SU-DHL-6 (cell line): ENCODE measurements around the gene CFAP210.

Experiments
- H2AFZ ChIP-seq: fragments of 200-600 bp; sonication (generic); 2 replicates; pipeline ENCODE4 v1.6.1; 2014; ENCODE audit warnings: low read depth, mild to moderate bottlenecking, moderate library complexity, mixed read lengths, antibody characterized with exemption, low read length; ENCODE audit not compliant: severe bottlenecking
- H3F3A ChIP-seq: fragments of 200-600 bp; shearing (Covaris generic); 2 replicates; pipeline ENCODE4 v1.6.0; 2016; ENCODE audit warnings: antibody characterized with exemption, mild to moderate bottlenecking; ENCODE audit not compliant: insufficient read depth
- H3K27ac ChIP-seq: fragments of 200-600 bp; sonication (generic); 2 replicates; pipeline ENCODE4 v1.5.1; 2016; ENCODE audit warnings: low read depth, mild to moderate bottlenecking, low read length, moderate library complexity, mixed read lengths
- H3K27me3 ChIP-seq: fragments of 200-600 bp; sonication (generic), shearing (Covaris generic); 2 replicates; pipeline ENCODE4 v1.6.0; 2014; ENCODE audit warnings: mild to moderate bottlenecking, low read length
- H3K36me3 ChIP-seq: fragments of 200-600 bp; sonication (generic); 2 replicates; pipeline ENCODE4 v1.6.1; 2014; ENCODE audit warnings: mild to moderate bottlenecking, low read length, mixed read lengths
- H3K4me2 ChIP-seq: fragments of 300-600, 200-600 bp; shearing (Covaris generic), sonication (generic); 2 replicates; pipeline ENCODE4 v1.6.0; 2014; ENCODE audit warnings: low read length, low read depth, mild to moderate bottlenecking; ENCODE audit not compliant: poor library complexity, severe bottlenecking
- H3K4me3 ChIP-seq: fragments of 200-600 bp; sonication (generic); 2 replicates; pipeline ENCODE4 v1.5.1; 2014; ENCODE audit warnings: antibody characterized with exemption, low read length, mild to moderate bottlenecking, mixed read lengths; ENCODE audit not compliant: insufficient read depth, poor library complexity, severe bottlenecking
- H3K79me2 ChIP-seq: fragments of 200-600 bp; sonication (generic); 2 replicates; pipeline ENCODE4 v1.6.1; 2014; ENCODE audit warnings: mild to moderate bottlenecking, low read length, moderate library complexity; ENCODE audit not compliant: insufficient read depth
- H3K9ac ChIP-seq: fragments of 200-600 bp; sonication (generic); 2 replicates; pipeline ENCODE4 v1.7.0; 2014; ENCODE audit warnings: mild to moderate bottlenecking, low read length
- H3K9me2 ChIP-seq: fragments of 200-600 bp; sonication (generic); replicated peaks from 2 replicates; pipeline ENCODE4 v1.6.1; 2014; ENCODE audit warnings: low read length; ENCODE audit not compliant: insufficient read depth
- H3K9me3 ChIP-seq: fragments of 200-600 bp; sonication (generic); 2 replicates; pipeline ENCODE4 v1.6.1; 2014; ENCODE audit warnings: low read length, mixed read lengths; ENCODE audit not compliant: insufficient read depth
- H4K20me1 ChIP-seq: fragments of 200-600 bp; sonication (generic); 2 replicates; pipeline ENCODE4 v1.6.1; 2014; ENCODE audit warnings: low read depth, mild to moderate bottlenecking, antibody characterized with exemption, low read length, moderate library complexity, mixed read lengths
- EZH2phosphoT487 ChIP-seq: fragments of 200-600 bp; sonication (generic), shearing (Covaris generic); conservative IDR thresholded peaks from 2 replicates; pipeline ENCODE4 v1.6.1; 2018; ENCODE audit warnings: mild to moderate bottlenecking, antibody characterized with exemption, low read length, moderate library complexity, mixed read lengths
- TF ChIP-seq, protein P1 (sequence below): fragments of 200-600 bp; sonication (generic); IDR thresholded peaks from one replicate; pipeline ENCODE4 v1.5.1; 2017; ENCODE audit warnings: antibody characterized with exemption, mild to moderate bottlenecking, low read length, moderate library complexity; ENCODE audit not compliant: insufficient read depth, poor library complexity, severe bottlenecking

Gene CFAP210

DNA sequence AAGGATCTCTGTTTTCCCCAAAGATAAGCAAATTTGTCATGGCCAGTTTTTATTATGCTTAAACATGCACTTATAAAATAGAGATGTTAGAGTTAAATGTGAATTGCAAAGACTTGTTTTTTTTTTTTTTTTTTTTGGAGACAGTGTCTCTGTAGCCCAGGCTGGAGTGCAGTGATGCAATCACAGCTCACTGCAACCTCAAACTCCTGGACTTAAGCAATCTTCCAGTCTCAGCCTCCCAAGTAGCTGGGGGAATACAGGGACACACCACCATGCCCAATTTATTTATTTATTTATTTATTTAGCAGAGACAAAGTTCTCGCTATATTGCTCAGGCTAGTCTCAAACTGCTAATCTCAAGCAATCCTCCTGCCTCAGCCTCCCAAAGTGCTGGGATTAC is 15.1 kb upstream of the CFAP210 start:
- H3K9me3 ChIP-seq, result no peaks in the 10 kb centered on the region
- H2AFZ ChIP-seq, result no peak overlapping the region
- no peaks in the 10 kb centered on the region for H3K27me3 ChIP-seq

DNA sequence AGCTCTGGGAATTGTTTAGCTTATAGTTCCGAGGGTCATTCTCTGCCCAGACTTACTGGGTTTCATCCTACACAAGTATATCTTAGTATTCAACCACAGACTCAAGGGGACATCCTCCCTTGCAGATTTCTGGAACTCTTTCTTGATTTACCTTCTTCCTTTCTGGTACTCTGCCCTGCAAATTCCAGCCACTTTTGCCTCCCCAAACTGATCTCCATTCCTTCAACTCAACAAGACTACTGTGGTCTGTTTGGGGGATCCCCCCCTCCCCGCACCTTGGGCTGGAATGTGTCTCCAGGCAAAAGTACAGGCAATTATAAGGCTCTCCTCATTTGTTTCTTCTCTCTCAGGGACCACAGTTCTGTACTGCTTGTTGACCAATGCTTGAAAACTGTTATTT is 13.4 kb upstream of the CFAP210 start:
- no peaks in the 10 kb centered on the region for H4K20me1 ChIP-seq
- no peaks in the 10 kb centered on the region for H3K79me2 ChIP-seq
- no peaks in the 10 kb centered on the region for H3K27me3 ChIP-seq
- no peaks in the 10 kb centered on the region for H3K36me3 ChIP-seq
- H3K9ac ChIP-seq, result no peak overlapping the region
- H3K27ac ChIP-seq, result no peak overlapping the region
- H3K4me2 ChIP-seq, result no peak overlapping the region
- no peaks in the 10 kb centered on the region for H3K9me3 ChIP-seq
- no peak for TF ChIP-seq EZH2phosphoT487
- TF ChIP-seq, protein P1, sequence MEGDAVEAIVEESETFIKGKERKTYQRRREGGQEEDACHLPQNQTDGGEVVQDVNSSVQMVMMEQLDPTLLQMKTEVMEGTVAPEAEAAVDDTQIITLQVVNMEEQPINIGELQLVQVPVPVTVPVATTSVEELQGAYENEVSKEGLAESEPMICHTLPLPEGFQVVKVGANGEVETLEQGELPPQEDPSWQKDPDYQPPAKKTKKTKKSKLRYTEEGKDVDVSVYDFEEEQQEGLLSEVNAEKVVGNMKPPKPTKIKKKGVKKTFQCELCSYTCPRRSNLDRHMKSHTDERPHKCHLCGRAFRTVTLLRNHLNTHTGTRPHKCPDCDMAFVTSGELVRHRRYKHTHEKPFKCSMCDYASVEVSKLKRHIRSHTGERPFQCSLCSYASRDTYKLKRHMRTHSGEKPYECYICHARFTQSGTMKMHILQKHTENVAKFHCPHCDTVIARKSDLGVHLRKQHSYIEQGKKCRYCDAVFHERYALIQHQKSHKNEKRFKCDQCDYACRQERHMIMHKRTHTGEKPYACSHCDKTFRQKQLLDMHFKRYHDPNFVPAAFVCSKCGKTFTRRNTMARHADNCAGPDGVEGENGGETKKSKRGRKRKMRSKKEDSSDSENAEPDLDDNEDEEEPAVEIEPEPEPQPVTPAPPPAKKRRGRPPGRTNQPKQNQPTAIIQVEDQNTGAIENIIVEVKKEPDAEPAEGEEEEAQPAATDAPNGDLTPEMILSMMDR, result no peak
- H3K9me2 ChIP-seq, result no peaks in the 10 kb centered on the region
- no peak overlapping the region for H3K4me3 ChIP-seq
- no peaks in the 10 kb centered on the region for H3F3A ChIP-seq
- H2AFZ ChIP-seq, result no peak overlapping the region

More for the DNA sequence above, 15.1 kb upstream of the CFAP210 start:
- Histone ChIP-seq H3K79me2 (no peaks in the 10 kb centered on the region), H3K27ac (no peak overlapping the region), H3F3A (no peaks in the 10 kb centered on the region), H3K36me3 (no peaks in the 10 kb centered on the region), H3K9ac (no peak overlapping the region), H3K9me2 (no peaks in the 10 kb centered on the region), H3K4me2 (no peak overlapping the region), H4K20me1 (no peaks in the 10 kb centered on the region), H3K4me3 (no peak overlapping the region)
- TF ChIP-seq EZH2phosphoT487, result no peak
- TF ChIP-seq, protein P1, result no peak

DNA sequence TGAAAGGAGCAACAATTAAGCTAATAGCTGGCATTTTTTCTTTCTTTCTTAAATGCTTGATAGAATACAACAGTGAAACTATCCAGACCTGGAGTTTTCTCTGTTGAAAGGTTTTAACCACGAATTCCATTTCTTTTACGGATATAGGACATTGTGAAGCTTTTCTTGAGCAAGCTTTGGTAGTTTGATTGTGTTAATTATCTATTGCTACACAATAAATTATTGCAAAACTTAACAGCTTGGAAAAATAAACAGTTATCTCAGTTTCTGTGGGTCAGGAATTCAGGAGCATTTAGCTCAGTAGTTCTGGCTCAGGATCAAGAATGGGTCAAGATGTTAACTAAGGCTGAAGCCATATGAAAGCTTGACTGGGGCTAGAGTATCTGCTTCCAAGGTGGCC is 11.7 kb upstream of the CFAP210 start:
- Histone ChIP-seq H3K27ac (no peak overlapping the region), H3K9ac (no peak overlapping the region), H3K9me2 (no peaks in the 10 kb centered on the region), H3K79me2 (no peaks in the 10 kb centered on the region), H3K27me3 (no peaks in the 10 kb centered on the region), H4K20me1 (no peaks in the 10 kb centered on the region), H3K4me3 (no peak overlapping the region), H2AFZ (no peak overlapping the region), H3F3A (no peaks in the 10 kb centered on the region), H3K4me2 (no peak overlapping the region), H3K36me3 (0 out of 2 replicates have a peak, but pooled peaks cover under 1% of the 10 kb centered on the region), H3K9me3 (no peaks in the 10 kb centered on the region)
- TF ChIP-seq, protein P1, result no peak
- TF ChIP-seq EZH2phosphoT487, result no peak

DNA sequence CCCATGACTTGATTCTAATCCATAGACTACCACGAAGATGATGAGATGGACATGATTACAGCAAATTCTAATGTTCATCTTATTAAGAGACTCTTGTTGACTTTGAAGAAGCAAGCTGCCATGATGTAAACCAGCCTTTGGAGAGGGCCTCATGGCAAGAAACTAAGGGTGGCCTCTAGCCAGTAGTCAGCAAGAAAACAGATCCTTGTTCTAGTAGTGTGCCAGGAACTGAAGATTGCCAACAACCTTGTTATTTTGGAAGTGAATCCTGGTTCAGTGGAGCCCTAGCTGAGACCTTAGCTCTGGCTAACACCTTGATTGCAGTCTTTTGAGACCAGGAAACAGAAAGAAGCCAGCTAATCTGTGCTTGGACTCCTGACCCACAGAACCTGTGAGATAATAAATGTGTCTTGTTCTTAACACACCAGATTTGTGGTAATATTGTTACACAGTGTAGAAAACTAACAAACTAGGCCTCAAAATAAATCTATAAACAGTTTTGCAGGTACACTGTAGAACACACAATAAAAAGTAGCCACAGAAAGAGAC is 10.0 kb upstream of the CFAP210 start:
- H2AFZ ChIP-seq, result no peak overlapping the region
- H3K4me3 ChIP-seq, result no peak overlapping the region
- no peaks in the 10 kb centered on the region for H3K9me3 ChIP-seq
- H3K4me2 ChIP-seq, result no peak overlapping the region
- no peaks in the 10 kb centered on the region for H3K79me2 ChIP-seq
- no peaks in the 10 kb centered on the region for H4K20me1 ChIP-seq
- H3K9ac ChIP-seq, result no peak overlapping the region
- H3K27me3 ChIP-seq, result no peaks in the 10 kb centered on the region
- H3K27ac ChIP-seq, result no peak overlapping the region
- no peak for TF ChIP-seq EZH2phosphoT487
- TF ChIP-seq, protein P1, result no peak
- H3K9me2 ChIP-seq, result no peaks in the 10 kb centered on the region
- H3F3A ChIP-seq, result no peaks in the 10 kb centered on the region
- H3K36me3 ChIP-seq, result peaks cover 3% of the 10 kb centered on the region; the same call in 1 of the 2 replicates
